Measurements from ENCODE around the gene PRRC2C.
"Not testable (repeated sequence)": the region's sequence is repeated elsewhere in the genome, so short reads cannot be mapped to it uniquely, and the experiment has no call there.

The PRRC2C gene

GRCh38 chr1:171500803-171501202 is 15.5 kb downstream of the PRRC2C start:
- DNase-seq (ENCODE audit: low spot score) = no peak

- DNase-seq (ENCODE audit: low spot score) = no peak
Measured at GRCh38 chr1:171501305-171502024, 16.1 kb downstream of the PRRC2C start.

- DNase-seq (ENCODE audit: low spot score) = no peak
Measured at GRCh38 chr1:171506525-171507304, 21.4 kb downstream of the PRRC2C start.

GRCh38 chr1:171507435-171507834 is 22.1 kb downstream of the PRRC2C start:
- DNase-seq (ENCODE audit: low spot score) = no peak

GRCh38 chr1:171509191-171509590 is 23.9 kb downstream of the PRRC2C start:
- DNase-seq (ENCODE audit: low spot score) = no peak

GRCh38 chr1:171513743-171514142 is 28.4 kb downstream of the PRRC2C start:
- no peak for DNase-seq (ENCODE audit: low spot score)

GRCh38 chr1:171515299-171515698 is 30.0 kb downstream of the PRRC2C start:
- DNase-seq (ENCODE audit: low spot score) = no peak

GRCh38 chr1:171515741-171516140 is 30.4 kb downstream of the PRRC2C start:
- no peak for DNase-seq (ENCODE audit: low spot score)

- no peak for DNase-seq (ENCODE audit: low spot score)
Measured at GRCh38 chr1:171521567-171521966, 36.2 kb downstream of the PRRC2C start.

- DNase-seq (ENCODE audit: low spot score) = no peak
Measured at GRCh38 chr1:171530676-171531075, 45.3 kb downstream of the PRRC2C start.

GRCh38 chr1:171532520-171532919 is 47.2 kb downstream of the PRRC2C start:
- DNase-seq (ENCODE audit: low spot score) = no peak

- no peak for DNase-seq (ENCODE audit: low spot score)
Measured at GRCh38 chr1:171545523-171545922, 60.2 kb downstream of the PRRC2C start.

- no peak for DNase-seq (ENCODE audit: low spot score)
Measured at GRCh38 chr1:171550050-171550449, 64.7 kb downstream of the PRRC2C start.

- DNase-seq (ENCODE audit: low spot score) = not testable (repeated sequence)
Measured at GRCh38 chr1:171550598-171551100, 65.3 kb downstream of the PRRC2C start.

GRCh38 chr1:171553960-171554359 is 68.6 kb downstream of the PRRC2C start:
- not testable (repeated sequence) for DNase-seq (ENCODE audit: low spot score)

- DNase-seq (ENCODE audit: low spot score) = no peak
Measured at GRCh38 chr1:171563675-171564074, 78.3 kb downstream of the PRRC2C start.

- no peak for DNase-seq (ENCODE audit: low spot score)
Measured at GRCh38 chr1:171566467-171566866, 81.1 kb downstream of the PRRC2C start.

GRCh38 chr1:171570295-171570694 is 85.0 kb downstream of the PRRC2C start:
- no peak for DNase-seq (ENCODE audit: low spot score)

GRCh38 chr1:171576144-171576543 is 90.8 kb downstream of the PRRC2C start:
- no peak for DNase-seq (ENCODE audit: low spot score)

- DNase-seq (ENCODE audit: low spot score) = no peak
Measured at GRCh38 chr1:171581226-171581625, 95.9 kb downstream of the PRRC2C start.

GRCh38 chr1:171581766-171582165 is 96.4 kb downstream of the PRRC2C start:
- no peak for DNase-seq (ENCODE audit: low spot score)

- no peak for DNase-seq (ENCODE audit: low spot score)
Measured at GRCh38 chr1:171582589-171582988, 97.3 kb downstream of the PRRC2C start.

- DNase-seq (ENCODE audit: low spot score) = no peak
Measured at GRCh38 chr1:171583591-171584201, 98.4 kb downstream of the PRRC2C start.
